ENCODE data around the gene KRT1.

DNA sequence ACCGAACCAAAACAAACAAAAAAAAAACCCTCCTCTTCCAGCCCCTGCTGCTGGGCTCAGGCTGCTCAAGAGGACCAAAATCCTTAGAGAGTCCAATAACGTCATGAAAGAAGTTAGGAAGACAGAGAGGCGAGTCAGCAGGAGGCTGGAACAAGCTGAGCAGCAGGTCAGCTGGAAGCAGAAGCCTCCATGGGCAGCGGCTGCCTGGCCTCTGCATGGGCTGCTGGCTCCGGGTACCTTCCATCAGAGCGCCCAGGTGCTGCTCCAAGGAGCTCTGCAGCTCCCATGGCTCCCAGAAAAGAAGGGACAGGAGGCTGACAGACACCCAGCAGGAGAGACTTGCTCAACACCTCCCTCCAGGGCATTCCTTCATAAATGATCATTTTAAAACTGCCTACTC is 25.0 kb downstream of the KRT1 start:
- TF ChIP-seq POLR2AphosphoS5 (IDR thresholded peaks at IDR 0.05), result no peak
- TF ChIP-seq EP300 (IDR thresholded peaks at IDR 0.05), result no peak
- TF ChIP-seq, protein P1, sequence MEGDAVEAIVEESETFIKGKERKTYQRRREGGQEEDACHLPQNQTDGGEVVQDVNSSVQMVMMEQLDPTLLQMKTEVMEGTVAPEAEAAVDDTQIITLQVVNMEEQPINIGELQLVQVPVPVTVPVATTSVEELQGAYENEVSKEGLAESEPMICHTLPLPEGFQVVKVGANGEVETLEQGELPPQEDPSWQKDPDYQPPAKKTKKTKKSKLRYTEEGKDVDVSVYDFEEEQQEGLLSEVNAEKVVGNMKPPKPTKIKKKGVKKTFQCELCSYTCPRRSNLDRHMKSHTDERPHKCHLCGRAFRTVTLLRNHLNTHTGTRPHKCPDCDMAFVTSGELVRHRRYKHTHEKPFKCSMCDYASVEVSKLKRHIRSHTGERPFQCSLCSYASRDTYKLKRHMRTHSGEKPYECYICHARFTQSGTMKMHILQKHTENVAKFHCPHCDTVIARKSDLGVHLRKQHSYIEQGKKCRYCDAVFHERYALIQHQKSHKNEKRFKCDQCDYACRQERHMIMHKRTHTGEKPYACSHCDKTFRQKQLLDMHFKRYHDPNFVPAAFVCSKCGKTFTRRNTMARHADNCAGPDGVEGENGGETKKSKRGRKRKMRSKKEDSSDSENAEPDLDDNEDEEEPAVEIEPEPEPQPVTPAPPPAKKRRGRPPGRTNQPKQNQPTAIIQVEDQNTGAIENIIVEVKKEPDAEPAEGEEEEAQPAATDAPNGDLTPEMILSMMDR (IDR thresholded peaks at IDR 0.05), result no peak

Data from esophagus muscularis mucosa (tissue), 4 donors.